ENCODE measurements around the gene TTLL11. TPM values are rescaled to one million over a fixed set of nuclear protein-coding genes. Genes with fewer than 3 reads are reported as not detected.

The TTLL11 gene
- total RNA-seq, 2 experiments from 2014 or later = 1.5 to 2.1 TPM

- Mint-ChIP-seq H3K36me3 (ENCODE audit: low read depth) (no peaks in the 10 kb centered on the region), H3K27ac (no peak overlapping the region), H3K4me1 (no peaks in the 10 kb centered on the region), H3K9me3 (no peaks in the 10 kb centered on the region), H3K27me3 (no peaks in the 10 kb centered on the region), H3K4me3 (no peak overlapping the region)
- CTCF ChIA-PET = no interaction called here
- POLR2A ChIA-PET = no interaction called here
- DNase-seq = no peak
Measured at GRCh38 chr9:121815546-121816448, 277.3 kb downstream of the TTLL11 start.

- ChIA-PET CTCF (no interaction called here), POLR2A (no interaction called here)
- Mint-ChIP-seq H3K4me1 (no peaks in the 10 kb centered on the region), H3K27ac (no peak overlapping the region), H3K4me3 (no peak overlapping the region), H3K9me3 (no peaks in the 10 kb centered on the region), H3K36me3 (ENCODE audit: low read depth) (no peaks in the 10 kb centered on the region), H3K27me3 (no peaks in the 10 kb centered on the region)
- no peak for DNase-seq
Measured at GRCh38 chr9:121815084-121815483, 278.0 kb downstream of the TTLL11 start.

- no peak for DNase-seq
- H3K27ac Mint-ChIP-seq = no peak overlapping the region
- ChIA-PET CTCF (no interaction called here), POLR2A (no interaction called here)
- H3K4me1 Mint-ChIP-seq = no peaks in the 10 kb centered on the region
- no peaks in the 10 kb centered on the region for H3K27me3 Mint-ChIP-seq
- no peaks in the 10 kb centered on the region for H3K9me3 Mint-ChIP-seq
- H3K36me3 Mint-ChIP-seq (ENCODE audit: low read depth) = no peaks in the 10 kb centered on the region
- H3K4me3 Mint-ChIP-seq = no peak overlapping the region
Measured at GRCh38 chr9:121814594-121814993, 278.5 kb downstream of the TTLL11 start.

GRCh38 chr9:121813519-121814210 lies 279.4 kb downstream of the TTLL11 start:
- no peaks in the 10 kb centered on the region for H3K36me3 Mint-ChIP-seq (ENCODE audit: low read depth)
- H3K4me1 Mint-ChIP-seq = no peaks in the 10 kb centered on the region
- no peak overlapping the region for H3K27ac Mint-ChIP-seq
- ChIA-PET POLR2A (no interaction called here), CTCF (no interaction called here)
- no peak for DNase-seq
- no peak overlapping the region for H3K4me3 Mint-ChIP-seq
- H3K9me3 Mint-ChIP-seq = no peaks in the 10 kb centered on the region
- no peaks in the 10 kb centered on the region for H3K27me3 Mint-ChIP-seq

- Mint-ChIP-seq H3K4me1 (no peaks in the 10 kb centered on the region), H3K27me3 (no peaks in the 10 kb centered on the region), H3K9me3 (no peaks in the 10 kb centered on the region), H3K27ac (no peak overlapping the region), H3K4me3 (no peak overlapping the region), H3K36me3 (ENCODE audit: low read depth) (no peaks in the 10 kb centered on the region)
- ChIA-PET POLR2A (no interaction called here), CTCF (no interaction called here)
- no peak for DNase-seq
Measured at GRCh38 chr9:121812159-121812735, 280.9 kb downstream of the TTLL11 start.

GRCh38 chr9:121811751-121812150 lies 281.4 kb downstream of the TTLL11 start:
- no peaks in the 10 kb centered on the region for H3K36me3 Mint-ChIP-seq (ENCODE audit: low read depth)
- ChIA-PET POLR2A (no interaction called here), CTCF (no interaction called here)
- no peaks in the 10 kb centered on the region for H3K27me3 Mint-ChIP-seq
- DNase-seq = no peak
- H3K4me1 Mint-ChIP-seq = no peaks in the 10 kb centered on the region
- H3K27ac Mint-ChIP-seq = no peak overlapping the region
- H3K9me3 Mint-ChIP-seq = no peaks in the 10 kb centered on the region
- no peak overlapping the region for H3K4me3 Mint-ChIP-seq

- ChIA-PET CTCF (no interaction called here), POLR2A (no interaction called here)
Measured at GRCh38 chr9:121811140-121811539, 282.0 kb downstream of the TTLL11 start.

GRCh38 chr9:121810489-121810888 lies 282.6 kb downstream of the TTLL11 start:
- H3K9me3 Mint-ChIP-seq = no peaks in the 10 kb centered on the region
- ChIA-PET POLR2A (no interaction called here), CTCF (no interaction called here)
- H3K36me3 Mint-ChIP-seq (ENCODE audit: low read depth) = no peaks in the 10 kb centered on the region
- H3K4me3 Mint-ChIP-seq = no peak overlapping the region
- no peaks in the 10 kb centered on the region for H3K4me1 Mint-ChIP-seq
- no peaks in the 10 kb centered on the region for H3K27me3 Mint-ChIP-seq
- no peak overlapping the region for H3K27ac Mint-ChIP-seq
- DNase-seq = no peak

More at GRCh38 chr9:121811140-121811539, 282.0 kb downstream of the TTLL11 start:
- H3K27ac Mint-ChIP-seq = no peak overlapping the region
- no peaks in the 10 kb centered on the region for H3K36me3 Mint-ChIP-seq (ENCODE audit: low read depth)
- no peaks in the 10 kb centered on the region for H3K4me1 Mint-ChIP-seq
- no peak overlapping the region for H3K4me3 Mint-ChIP-seq
- no peak for DNase-seq
- H3K9me3 Mint-ChIP-seq = no peaks in the 10 kb centered on the region
- H3K27me3 Mint-ChIP-seq = no peaks in the 10 kb centered on the region

GRCh38 chr9:121809356-121810050 lies 283.6 kb downstream of the TTLL11 start:
- ChIA-PET POLR2A (no interaction called here), CTCF (no interaction called here)
- Mint-ChIP-seq H3K9me3 (peaks cover 2% of the 10 kb centered on the region), H3K27ac (no peak overlapping the region), H3K4me3 (no peak overlapping the region), H3K4me1 (no peaks in the 10 kb centered on the region), H3K36me3 (ENCODE audit: low read depth) (no peaks in the 10 kb centered on the region), H3K27me3 (peaks cover 1% of the 10 kb centered on the region)
- DNase-seq = no peak

GRCh38 chr9:121808781-121809180 lies 284.3 kb downstream of the TTLL11 start:
- Mint-ChIP-seq H3K36me3 (ENCODE audit: low read depth) (no peaks in the 10 kb centered on the region), H3K4me1 (no peaks in the 10 kb centered on the region), H3K27me3 (peaks cover 8% of the 10 kb centered on the region), H3K9me3 (peaks cover 7% of the 10 kb centered on the region), H3K27ac (no peak overlapping the region), H3K4me3 (no peak overlapping the region)
- no peak for DNase-seq
- CTCF ChIA-PET = no interaction called here
- POLR2A ChIA-PET = no interaction called here

- H3K9me3 Mint-ChIP-seq = peaks cover 7% of the 10 kb centered on the region
- ChIA-PET POLR2A (no interaction called here), CTCF (no interaction called here)
- no peak overlapping the region for H3K4me3 Mint-ChIP-seq
- H3K27me3 Mint-ChIP-seq = peaks cover 11% of the 10 kb centered on the region
- H3K4me1 Mint-ChIP-seq = no peaks in the 10 kb centered on the region
- H3K36me3 Mint-ChIP-seq (ENCODE audit: low read depth) = no peaks in the 10 kb centered on the region
- DNase-seq = no peak
- H3K27ac Mint-ChIP-seq = no peak overlapping the region
Measured at GRCh38 chr9:121807823-121808278, 285.3 kb downstream of the TTLL11 start.

- no peak for DNase-seq
- ChIA-PET POLR2A (no interaction called here), CTCF (no interaction called here)
- H3K27me3 Mint-ChIP-seq = peaks cover 15% of the 10 kb centered on the region
- no peaks in the 10 kb centered on the region for H3K4me1 Mint-ChIP-seq
- no peak overlapping the region for H3K27ac Mint-ChIP-seq
- H3K9me3 Mint-ChIP-seq = peaks cover 7% of the 10 kb centered on the region
- H3K4me3 Mint-ChIP-seq = no peak overlapping the region
- no peaks in the 10 kb centered on the region for H3K36me3 Mint-ChIP-seq (ENCODE audit: low read depth)
Measured at GRCh38 chr9:121807069-121807822, 285.9 kb downstream of the TTLL11 start.

- POLR2A ChIA-PET = no interaction called here
Measured at GRCh38 chr9:121802753-121803152, 290.4 kb downstream of the TTLL11 start.

More at GRCh38 chr9:121802753-121803152, 290.4 kb downstream of the TTLL11 start:
- DNase-seq = no peak
- no peaks in the 10 kb centered on the region for H3K36me3 Mint-ChIP-seq (ENCODE audit: low read depth)
- CTCF ChIA-PET = no interaction called here
- no peak overlapping the region for H3K27ac Mint-ChIP-seq
- peaks cover 21% of the 10 kb centered on the region for H3K27me3 Mint-ChIP-seq
- H3K4me3 Mint-ChIP-seq = no peak overlapping the region
- peaks cover 7% of the 10 kb centered on the region for H3K9me3 Mint-ChIP-seq
- H3K4me1 Mint-ChIP-seq = no peaks in the 10 kb centered on the region
